Liver (tissue), 9 donors: ENCODE results near the gene HTR4. TPM values are rescaled to one million over a fixed set of nuclear protein-coding genes. Genes with fewer than 3 reads are reported as not detected.

ENCODE experiments used
- DNase-seq: peaks from one replicate; pipeline ENCODE4 v3.0.0-alpha.2; 2017; ENCODE audit warnings: low spot score
- H3K27ac ChIP-seq, 2 donors: one replicate each; pipeline ENCODE4 v1.7.0; 2013; ENCODE audit warnings: inconsistent platforms in 2 of 2, low read length in 2 of 2, control low read depth in 1 of 2, low read depth in 1 of 2, mild to moderate bottlenecking in 1 of 2
- H3K27me3 ChIP-seq, 4 donors: one replicate each; pipeline versions ENCODE4 v1.6.1 to v1.7.0; 2013; ENCODE audit warnings: low read length in 3 of 4, inconsistent platforms in 1 of 4, mild to moderate bottlenecking in 1 of 4, moderate library complexity in 1 of 4; ENCODE audit not compliant: control insufficient read depth in 4 of 4, insufficient read depth in 4 of 4
- H3K36me3 ChIP-seq, 4 donors: one replicate each; pipeline versions ENCODE4 v1.6.1 to v1.7.0; 2013; ENCODE audit warnings: low read length in 3 of 4, mild to moderate bottlenecking in 3 of 4, low read depth in 1 of 4, moderate library complexity in 1 of 4; ENCODE audit not compliant: control insufficient read depth in 4 of 4, insufficient read depth in 3 of 4
- H3K4me1 ChIP-seq, 4 donors: one replicate each; pipeline versions ENCODE4 v1.6.1 to v1.7.0; 2013; ENCODE audit warnings: low read length in 3 of 4, mild to moderate bottlenecking in 3 of 4, moderate library complexity in 1 of 4; ENCODE audit not compliant: control insufficient read depth in 4 of 4, insufficient read depth in 4 of 4
- H3K4me3 ChIP-seq, 3 donors: one replicate each; pipeline versions ENCODE4 v1.6.1 to v1.7.0; 2013; ENCODE audit warnings: low read length in 3 of 3, control low read depth in 1 of 3, low read depth in 1 of 3, mild to moderate bottlenecking in 1 of 3
- H3K9ac ChIP-seq, 2 donors: one replicate each; pipeline ENCODE4 v1.7.0; 2013; ENCODE audit warnings: low read length in 2 of 2, mild to moderate bottlenecking in 2 of 2, moderate library complexity in 2 of 2, control low read depth in 1 of 2, low read depth in 1 of 2
- H3K9me3 ChIP-seq, 4 donors: one replicate each; pipeline versions ENCODE4 v1.6.1 to v1.7.0; 2013; ENCODE audit warnings: low read length in 3 of 4; ENCODE audit not compliant: control insufficient read depth in 4 of 4
- CTCF ChIP-seq: fragments of 150-350 bp; IDR thresholded peaks from 2 replicates; pipeline ENCODE4 v1.5.1; 2017; ENCODE audit warnings: improper control_type of control experiment, low read depth, low read length; ENCODE audit not compliant: missing input control
- EGR1 ChIP-seq, 2 donors: IDR thresholded peaks; 2 replicates each; pipeline ENCODE4 v1.6.1; 2016 to 2018; ENCODE audit warnings: antibody characterized with exemption in 2 of 2, low read depth in 2 of 2
- FOXA1 ChIP-seq: IDR thresholded peaks from 2 replicates; pipeline ENCODE4 v1.6.1; 2016; ENCODE audit warnings: antibody characterized with exemption
- FOXA2 ChIP-seq: IDR thresholded peaks from 2 replicates; pipeline ENCODE4 v1.6.1; 2016; ENCODE audit warnings: antibody characterized with exemption
- GABPA ChIP-seq, 2 donors: IDR thresholded peaks in 1 of 2; conservative IDR thresholded peaks in 1 of 2; 2 replicates each; pipeline ENCODE4 v1.6.1; 2016; ENCODE audit warnings: antibody characterized with exemption in 2 of 2, mild to moderate bottlenecking in 1 of 2, moderate library complexity in 1 of 2
- HNF4A ChIP-seq, 2 donors: conservative IDR thresholded peaks; 2 replicates each; pipeline ENCODE4 v1.6.1; 2016; ENCODE audit warnings: antibody characterized with exemption in 2 of 2, mild to moderate bottlenecking in 2 of 2
- HNF4G ChIP-seq: IDR thresholded peaks from 2 replicates; pipeline ENCODE4 v1.6.1; 2016; ENCODE audit warnings: antibody characterized with exemption
- JUND ChIP-seq, 2 donors: IDR thresholded peaks; 2 replicates each; pipeline ENCODE4 v1.6.1; 2016; ENCODE audit warnings: antibody characterized with exemption in 2 of 2
- NR2F2 ChIP-seq: IDR thresholded peaks from 2 replicates; pipeline ENCODE4 v1.6.1; 2016; ENCODE audit warnings: antibody characterized with exemption
- RAD21 ChIP-seq, 2 donors: IDR thresholded peaks; 2 replicates each; pipeline ENCODE4 v1.6.1; 2016; ENCODE audit warnings: antibody characterized with exemption in 2 of 2, mild to moderate bottlenecking in 2 of 2
- REST ChIP-seq: IDR thresholded peaks from 2 replicates; pipeline ENCODE4 v1.6.1; 2016; ENCODE audit warnings: antibody characterized with exemption, mild to moderate bottlenecking
- RXRA ChIP-seq, 2 donors: IDR thresholded peaks; 2 replicates each; pipeline ENCODE4 v1.6.1; 2017 to 2018; ENCODE audit warnings: antibody characterized with exemption in 2 of 2, mild to moderate bottlenecking in 1 of 2
- SP1 ChIP-seq: IDR thresholded peaks from 2 replicates; pipeline ENCODE4 v1.6.1; 2018; ENCODE audit warnings: antibody characterized with exemption, mild to moderate bottlenecking
- TAF1 ChIP-seq: conservative IDR thresholded peaks from 2 replicates; pipeline ENCODE4 v1.6.1; 2016; ENCODE audit warnings: antibody characterized with exemption, mild to moderate bottlenecking
- YY1 ChIP-seq: IDR thresholded peaks from 2 replicates; pipeline ENCODE4 v1.6.1; 2016; ENCODE audit warnings: antibody characterized with exemption, mild to moderate bottlenecking
- ZBTB33 ChIP-seq: IDR thresholded peaks from 2 replicates; pipeline ENCODE4 v1.6.1; 2016; ENCODE audit warnings: antibody characterized with exemption
- WGBS: extraction: QIAGEN DNeasy Blood & Tissue Kit; methylation state at CpG from one replicate; pipeline ENCODE4 v1.1.7; 2013; 5-methylcytosine and 5-hydroxymethylcytosine counted together
- polyA plus RNA-seq, 2 donors: library from polyadenylated mRNA; stranded (reverse) in 1 of 2; unstranded in 1 of 2; fragments of 200-250 nt in 1 of 2; fragments of >200 nt in 1 of 2; fragmentation: Nextera tagmentation in 1 of 2; extraction: Ambion mirVana in 1 of 2; gene quantifications; one replicate each; pipeline versions ENCODE4 v1.2.1 to v1.2.3, GENCODE V29; 2013 to 2015
- total RNA-seq, 2 donors: library from RNA; depleted of rRNA; stranded (reverse); fragments of >200 nt; gene quantifications; one replicate each; pipeline ENCODE4 v1.2.3, GENCODE V29; 2014
- TF ChIP-seq, protein P1 (sequence below): IDR thresholded peaks from 2 replicates; pipeline ENCODE4 v1.6.1; 2016; ENCODE audit warnings: antibody characterized with exemption
- TF ChIP-seq, protein P2 (sequence below): IDR thresholded peaks from 2 replicates; pipeline ENCODE4 v1.6.1; 2016; ENCODE audit warnings: antibody characterized with exemption
- donor health status: healthy.
- donor health status: healthy.
- donor health status: healthy.
- donor health status: healthy.
- donor health status: healthy.

The HTR4 gene
- total and polyA plus RNA-seq, 4 donors = 0.19 to 2.4 (median 0.98) TPM

DNA sequence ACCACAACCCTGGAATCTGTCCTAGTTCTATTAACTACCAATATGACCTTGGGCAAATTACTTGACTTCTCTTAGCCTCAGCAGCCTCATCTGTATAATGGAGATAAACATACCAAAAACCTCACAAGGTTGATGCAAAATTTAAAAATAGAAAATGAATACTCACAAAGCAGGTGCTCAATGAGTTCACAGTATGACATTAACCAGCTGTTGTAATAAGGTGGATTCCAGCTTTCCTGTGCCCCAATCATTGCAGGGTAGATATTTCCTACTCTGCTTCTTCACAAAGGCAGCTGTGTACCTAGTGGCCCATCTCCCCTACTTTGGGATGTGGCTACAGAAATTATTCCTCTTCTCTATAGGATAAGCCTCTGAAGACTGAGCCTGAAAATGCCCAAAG, 8.8 kb downstream of the HTR4 start:
- Histone ChIP-seq H3K27me3 (no peaks in the 10 kb centered on the region), H3K4me1 (peaks cover 1 to 10% (median 5%) of the 10 kb centered on the region in 4 donors), H3K9ac (no peak overlapping the region), H3K4me3 (no peak overlapping the region), H3K27ac (no peak overlapping the region), H3K9me3 (no peaks in the 10 kb centered on the region), H3K36me3 (no peaks in the 10 kb centered on the region)
- TF ChIP-seq FOXA1 = no peak
- DNase-seq = no peak

GRCh38 chr5:148641735-148642134, 12.6 kb downstream of the HTR4 start:
- Histone ChIP-seq H3K4me1 (peaks cover 1 to 10% (median 5%) of the 10 kb centered on the region in 4 donors), H3K36me3 (no peaks in the 10 kb centered on the region), H3K9me3 (no peaks in the 10 kb centered on the region), H3K27ac (no peak overlapping the region), H3K4me3 (no peak overlapping the region), H3K27me3 (no peaks in the 10 kb centered on the region), H3K9ac (no peak overlapping the region)
- WGBS = 33% methylated on average over 4 of the region's 4 CpGs
- TF ChIP-seq RXRA (IDR thresholded peaks at IDR 0.05) (peak; percentile 34 to 76), GABPA (IDR thresholded peaks at IDR 0.05 in 1 of 2, conservative IDR thresholded peaks at IDR 0.05 in 1 of 2) (no peak), FOXA1 (peak; percentile 23), YY1 (peak; percentile 24), FOXA2 (no peak), REST (peak; percentile 37), HNF4A (conservative IDR thresholded peaks at IDR 0.05) (peak in 1 of 2 donors; percentile 52), ZBTB33 (peak; percentile 14), TAF1 (no peak), NR2F2 (no peak), SP1 (peak; percentile 30), EGR1 (IDR thresholded peaks at IDR 0.05; ENCODE audit: low read depth in 2 of 2) (no peak), JUND (IDR thresholded peaks at IDR 0.05) (peak in 1 of 2 donors; percentile 39), HNF4G (no peak), RAD21 (IDR thresholded peaks at IDR 0.05) (peak; percentile 52 to 56), CTCF (peak; percentile 5)
- TF ChIP-seq, protein P1, sequence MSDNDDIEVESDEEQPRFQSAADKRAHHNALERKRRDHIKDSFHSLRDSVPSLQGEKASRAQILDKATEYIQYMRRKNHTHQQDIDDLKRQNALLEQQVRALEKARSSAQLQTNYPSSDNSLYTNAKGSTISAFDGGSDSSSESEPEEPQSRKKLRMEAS = peak; percentile 47
- TF ChIP-seq, protein P2, sequence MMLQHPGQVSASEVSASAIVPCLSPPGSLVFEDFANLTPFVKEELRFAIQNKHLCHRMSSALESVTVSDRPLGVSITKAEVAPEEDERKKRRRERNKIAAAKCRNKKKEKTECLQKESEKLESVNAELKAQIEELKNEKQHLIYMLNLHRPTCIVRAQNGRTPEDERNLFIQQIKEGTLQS = no peak
- DNase-seq = no peak
